HG03521 (cell line): ENCODE data around the gene SRGAP1.

Experiments
- ATAC-seq: cut with Tn5 transposase; IDR thresholded peaks from one replicate; pipeline ENCODE4 v1.9.1; 2021; ENCODE audit warnings: mild to moderate bottlenecking, moderate library complexity; ENCODE audit not compliant: unreplicated experiment

SRGAP1 gene

GRCh38 chr12:63961048-63961447 is 116.5 kb downstream of the SRGAP1 start:
- no peak for ATAC-seq

GRCh38 chr12:63961543-63961942 is 117.0 kb downstream of the SRGAP1 start:
- ATAC-seq, result no peak

- ATAC-seq, result no peak
Observed at GRCh38 chr12:63963868-63964267, 119.4 kb downstream of the SRGAP1 start.

GRCh38 chr12:63964301-63964700 is 119.8 kb downstream of the SRGAP1 start:
- ATAC-seq, result no peak

GRCh38 chr12:63965936-63966605 is 121.6 kb downstream of the SRGAP1 start:
- no peak for ATAC-seq

- no peak for ATAC-seq
Observed at GRCh38 chr12:63966606-63966975, 122.1 kb downstream of the SRGAP1 start.

GRCh38 chr12:63967358-63968145 is 123.1 kb downstream of the SRGAP1 start:
- ATAC-seq, result no peak

GRCh38 chr12:63968673-63969072 is 124.2 kb downstream of the SRGAP1 start:
- ATAC-seq, result no peak

- no peak for ATAC-seq
Observed at GRCh38 chr12:63976902-63977395, 132.4 kb downstream of the SRGAP1 start.

- ATAC-seq, result no peak
Observed at GRCh38 chr12:63977441-63977840, 132.9 kb downstream of the SRGAP1 start.

GRCh38 chr12:63978519-63978918 is 134.0 kb downstream of the SRGAP1 start:
- ATAC-seq, result no peak

GRCh38 chr12:63980211-63980610 is 135.7 kb downstream of the SRGAP1 start:
- no peak for ATAC-seq

GRCh38 chr12:63981343-63981742 is 136.8 kb downstream of the SRGAP1 start:
- no peak for ATAC-seq

- no peak for ATAC-seq
Observed at GRCh38 chr12:63982604-63983295, 138.2 kb downstream of the SRGAP1 start.

- ATAC-seq, result no peak
Observed at GRCh38 chr12:63985456-63985855, 141.0 kb downstream of the SRGAP1 start.

GRCh38 chr12:63985945-63986344 is 141.4 kb downstream of the SRGAP1 start:
- no peak for ATAC-seq

- no peak for ATAC-seq
Observed at GRCh38 chr12:63989301-63989845, 144.9 kb downstream of the SRGAP1 start.

- no peak for ATAC-seq
Observed at GRCh38 chr12:63990828-63991547, 146.5 kb downstream of the SRGAP1 start.

GRCh38 chr12:63994704-63995103 is 150.2 kb downstream of the SRGAP1 start:
- no peak for ATAC-seq

GRCh38 chr12:63995512-63995911 is 151.0 kb downstream of the SRGAP1 start:
- ATAC-seq, result no peak

- ATAC-seq, result no peak
Observed at GRCh38 chr12:63996556-63996955, 152.1 kb downstream of the SRGAP1 start.
